Caco-2 (cell line): ENCODE measurements around the gene C4orf36. TPM values are rescaled to one million over a fixed set of nuclear protein-coding genes. Genes with fewer than 3 reads are reported as not detected.

Experiments used
- BruUV-seq: library from RNA; stranded (reverse); fragments of 400-500 nt; replicated peaks from 2 replicates; lab custom pipeline; 2021; lab: Mats Ljungman, UMichigan
- CTCF ChIA-PET: fragments of 300-600 bp; sonication (Branson Sonifier 250); formaldehyde crosslinking; loops from one replicate; lab custom pipeline; 2022; ENCODE audit warnings: antibody characterized with exemption; lab: Charles Lee
- POLR2A ChIA-PET: fragments of 300-600 bp; sonication (Branson Sonifier 250); formaldehyde crosslinking; loops from one replicate; lab custom pipeline; 2022; ENCODE audit warnings: antibody characterized with exemption; lab: Charles Lee
- DNase-seq, 2 experiments: peaks; one replicate each; pipeline versions ENCODE4 v3.0.0 to v3.0.0-alpha.2; 2020 to 2022
- H3K27me3 ChIP-seq: replicated peaks from 2 replicates; pipeline ENCODE4 v1.6.0; 2011; ENCODE audit warnings: low read length; ENCODE audit not compliant: control insufficient read depth, insufficient read depth
- H3K36me3 ChIP-seq: 2 replicates; pipeline ENCODE4 v1.5.1; 2011; ENCODE audit warnings: low read length; ENCODE audit not compliant: control insufficient read depth, insufficient read depth
- H3K4me1 ChIP-seq: fragments of 250-450 bp; sonication (Bioruptor Pico); 2 replicates; pipeline ENCODE4 v1.5.1; 2020; ENCODE audit warnings: mild to moderate bottlenecking
- H3K4me3 ChIP-seq: 2 replicates; pipeline ENCODE4 v1.5.1; 2011; ENCODE audit warnings: low read depth, mild to moderate bottlenecking, control low read depth, low read length
- H3K9me3 ChIP-seq: fragments of 250-450 bp; sonication (Bioruptor Pico); 2 replicates; pipeline ENCODE4 v1.5.1; 2020; ENCODE audit warnings: mild to moderate bottlenecking, moderate library complexity
- H3K27ac Mint-ChIP-seq: one replicate; pipeline ENCODE4 v1.8.0; 2022; ENCODE audit warnings: mixed read lengths; ENCODE audit not compliant: unreplicated experiment
- H3K27me3 Mint-ChIP-seq: one replicate; pipeline ENCODE4 v1.8.0; 2022; ENCODE audit warnings: mixed read lengths; ENCODE audit not compliant: insufficient read depth, unreplicated experiment
- H3K36me3 Mint-ChIP-seq: one replicate; pipeline ENCODE4 v1.8.0; 2022; ENCODE audit warnings: mild to moderate bottlenecking, mixed read lengths; ENCODE audit not compliant: insufficient read depth, unreplicated experiment
- H3K4me1 Mint-ChIP-seq: one replicate; pipeline ENCODE4 v1.8.0; 2022; ENCODE audit warnings: low read depth, mixed read lengths; ENCODE audit not compliant: unreplicated experiment
- H3K4me3 Mint-ChIP-seq: one replicate; pipeline ENCODE4 v1.8.0; 2022; ENCODE audit warnings: mild to moderate bottlenecking, moderate library complexity, mixed read lengths; ENCODE audit not compliant: unreplicated experiment
- H3K9me3 Mint-ChIP-seq: one replicate; pipeline ENCODE4 v1.8.0; 2022; ENCODE audit warnings: mixed read lengths; ENCODE audit not compliant: unreplicated experiment
- intact Hi-C: fragments of 100-400 bp; cut with micrococcal nuclease; formaldehyde crosslinking; loops from one replicate; pipeline ENCODE4 v1.10.0; 2022; ENCODE audit not compliant: unreplicated experiment
- total RNA-seq: library from RNA; stranded (reverse); gene quantifications from 2 replicates; pipeline ENCODE4 v1.2.3, GENCODE V29; 2022
- TF ChIP-seq, protein P1 (sequence below), 2 experiments: fragments of 200-600 bp in 1 of 2; IDR thresholded peaks; 1 replicate in 1 of 2; 2 replicates in 1 of 2; pipeline versions ENCODE4 v1.5.1 to v1.8.0; 2011 to 2022; ENCODE audit warnings: antibody characterized with exemption in 1 of 2, control low read depth in 1 of 2, inconsistent platforms in 1 of 2, low read depth in 1 of 2, low read length in 1 of 2, mild to moderate bottlenecking in 1 of 2, moderate library complexity in 1 of 2; ENCODE audit not compliant: insufficient read depth in 1 of 2, severe bottlenecking in 1 of 2, unreplicated experiment in 1 of 2

C4orf36 gene
- total RNA-seq, 1 experiment from 2014 or later, result 2.2 TPM

DNA sequence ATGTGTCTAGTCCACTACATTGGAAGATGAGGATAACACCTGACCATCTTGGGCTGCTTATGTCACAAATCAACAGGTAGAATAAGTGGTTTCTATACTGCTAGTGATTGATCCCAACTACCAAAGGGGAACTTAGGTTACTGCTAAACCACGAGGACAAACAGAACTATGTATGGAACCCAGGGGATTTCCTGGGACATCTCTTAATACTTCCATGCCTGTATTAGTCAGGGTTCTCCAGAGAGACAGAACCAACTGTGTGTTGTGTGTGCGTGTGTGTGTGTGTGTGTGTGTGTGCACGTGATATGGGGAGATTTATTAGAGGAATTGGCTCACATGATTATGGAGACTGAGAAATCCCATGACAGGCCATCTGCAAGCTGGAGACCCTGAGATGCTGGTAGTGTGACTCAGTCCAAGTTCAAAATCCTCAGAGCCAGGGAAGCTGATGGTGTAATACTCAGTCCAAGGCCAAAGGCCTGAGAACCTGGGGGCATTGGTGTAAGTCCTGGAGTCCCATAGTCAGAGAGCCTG is 26.4 kb upstream of the C4orf36 start:
- no peak overlapping the region for H3K4me3 Mint-ChIP-seq
- ChIA-PET POLR2A (no interaction called here), CTCF (no interaction called here)
- no TSS peak for BruUV-seq
- no peaks in the 10 kb centered on the region for H3K4me1 Mint-ChIP-seq
- TF ChIP-seq, protein P1, sequence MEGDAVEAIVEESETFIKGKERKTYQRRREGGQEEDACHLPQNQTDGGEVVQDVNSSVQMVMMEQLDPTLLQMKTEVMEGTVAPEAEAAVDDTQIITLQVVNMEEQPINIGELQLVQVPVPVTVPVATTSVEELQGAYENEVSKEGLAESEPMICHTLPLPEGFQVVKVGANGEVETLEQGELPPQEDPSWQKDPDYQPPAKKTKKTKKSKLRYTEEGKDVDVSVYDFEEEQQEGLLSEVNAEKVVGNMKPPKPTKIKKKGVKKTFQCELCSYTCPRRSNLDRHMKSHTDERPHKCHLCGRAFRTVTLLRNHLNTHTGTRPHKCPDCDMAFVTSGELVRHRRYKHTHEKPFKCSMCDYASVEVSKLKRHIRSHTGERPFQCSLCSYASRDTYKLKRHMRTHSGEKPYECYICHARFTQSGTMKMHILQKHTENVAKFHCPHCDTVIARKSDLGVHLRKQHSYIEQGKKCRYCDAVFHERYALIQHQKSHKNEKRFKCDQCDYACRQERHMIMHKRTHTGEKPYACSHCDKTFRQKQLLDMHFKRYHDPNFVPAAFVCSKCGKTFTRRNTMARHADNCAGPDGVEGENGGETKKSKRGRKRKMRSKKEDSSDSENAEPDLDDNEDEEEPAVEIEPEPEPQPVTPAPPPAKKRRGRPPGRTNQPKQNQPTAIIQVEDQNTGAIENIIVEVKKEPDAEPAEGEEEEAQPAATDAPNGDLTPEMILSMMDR (IDR thresholded peaks at IDR 0.05; ENCODE audit: insufficient read depth in 1 of 2, low read depth in 1 of 2, low read length in 1 of 2, severe bottlenecking in 1 of 2, unreplicated experiment in 1 of 2), result no peak
- peaks cover 5% of the 10 kb centered on the region; the same call in 1 of the 2 replicates for H3K4me1 ChIP-seq
- H3K36me3 Mint-ChIP-seq, result no peaks in the 10 kb centered on the region
- no peak overlapping the region for H3K27ac Mint-ChIP-seq
- H3K36me3 ChIP-seq, result no peaks in the 10 kb centered on the region
- H3K9me3 ChIP-seq, result no peaks in the 10 kb centered on the region
- H3K4me3 ChIP-seq, result no peak overlapping the region
- H3K27me3 ChIP-seq, result no peaks in the 10 kb centered on the region
- no peaks in the 10 kb centered on the region for H3K9me3 Mint-ChIP-seq
- no peak for DNase-seq
- intact Hi-C loops, result no loop called here
- no peaks in the 10 kb centered on the region for H3K27me3 Mint-ChIP-seq

DNA sequence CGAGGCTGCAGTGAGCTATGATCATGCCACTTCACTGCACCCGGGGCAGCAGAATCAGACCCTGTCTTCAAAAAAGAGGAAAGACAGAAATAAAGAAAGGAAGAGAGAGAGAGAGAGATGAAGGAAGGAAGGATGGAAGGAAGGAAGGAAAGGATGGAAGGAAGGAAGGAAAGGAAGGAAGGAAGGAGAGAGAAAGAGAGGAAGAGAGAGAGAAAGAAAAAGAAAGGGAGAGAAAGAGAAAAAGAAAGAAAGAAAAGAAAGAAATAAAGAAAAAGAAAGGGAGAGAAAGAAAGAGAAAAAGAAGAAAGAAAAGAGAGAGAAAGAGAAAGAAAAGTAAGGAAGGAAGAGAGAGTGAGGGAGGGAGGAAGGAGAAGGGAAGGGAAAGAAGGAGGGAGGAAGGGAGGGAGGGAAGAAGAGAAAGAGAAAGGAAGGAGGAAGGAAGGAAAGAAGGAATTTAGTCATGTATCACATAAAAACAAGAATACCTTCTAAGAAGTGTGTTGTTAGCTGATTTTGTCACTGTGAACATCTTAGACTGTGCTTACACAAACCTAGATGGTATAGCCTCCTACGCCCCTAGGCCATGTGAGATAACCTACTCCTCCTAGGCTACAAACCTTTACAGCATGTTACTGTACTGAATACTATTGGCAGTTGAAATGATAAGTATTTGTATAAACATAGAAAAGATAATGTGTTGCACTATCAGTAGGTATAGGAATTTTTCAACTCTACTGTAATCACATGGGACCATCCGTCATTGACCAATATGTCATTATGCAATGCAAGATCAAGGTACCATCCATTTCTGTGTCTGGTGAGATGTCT is 25.2 kb upstream of the C4orf36 start:
- POLR2A ChIA-PET, result no interaction called here
- H3K27ac Mint-ChIP-seq, result no peak overlapping the region

DNA sequence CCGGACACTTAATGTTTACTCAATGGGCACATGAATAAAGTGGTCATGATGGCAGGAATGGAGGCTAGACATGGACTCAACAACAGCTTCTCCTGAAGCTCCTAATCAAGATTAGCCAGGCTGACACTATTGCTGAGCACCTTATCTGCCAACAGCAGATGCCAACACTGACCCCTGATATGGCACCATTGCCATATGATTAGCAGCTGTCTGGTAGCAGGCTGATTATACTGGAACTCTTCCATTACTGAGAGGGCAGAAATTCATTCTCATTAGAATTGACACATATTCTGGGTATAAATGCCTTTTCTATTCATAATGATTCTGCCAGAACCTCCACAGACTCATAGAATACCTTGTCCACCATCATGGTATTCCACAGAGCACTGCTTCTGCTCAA is 24.2 kb upstream of the C4orf36 start:
- ChIA-PET CTCF (no interaction called here), POLR2A (no interaction called here)
- intact Hi-C loops, result no loop called here
- no peaks in the 10 kb centered on the region for H3K36me3 ChIP-seq
- H3K27me3 Mint-ChIP-seq, result no peaks in the 10 kb centered on the region
- H3K4me3 ChIP-seq, result no peak overlapping the region
- no peaks in the 10 kb centered on the region for H3K9me3 ChIP-seq
- peaks cover 5% of the 10 kb centered on the region; the same call in 1 of the 2 replicates for H3K4me1 ChIP-seq
- H3K9me3 Mint-ChIP-seq, result no peaks in the 10 kb centered on the region
- H3K36me3 Mint-ChIP-seq, result no peaks in the 10 kb centered on the region
- no TSS peak for BruUV-seq
- no peak for DNase-seq
- H3K4me3 Mint-ChIP-seq, result no peak overlapping the region
- no peaks in the 10 kb centered on the region for H3K27me3 ChIP-seq
- H3K27ac Mint-ChIP-seq, result no peak overlapping the region
- TF ChIP-seq, protein P1 (IDR thresholded peaks at IDR 0.05; ENCODE audit: insufficient read depth in 1 of 2, low read depth in 1 of 2, low read length in 1 of 2, severe bottlenecking in 1 of 2, unreplicated experiment in 1 of 2), result no peak
- no peaks in the 10 kb centered on the region for H3K4me1 Mint-ChIP-seq

More for the DNA sequence above, 25.2 kb upstream of the C4orf36 start:
- no peaks in the 10 kb centered on the region for H3K27me3 Mint-ChIP-seq
- H3K4me1 ChIP-seq, result peaks cover 5% of the 10 kb centered on the region; the same call in 1 of the 2 replicates
- TF ChIP-seq, protein P1 (IDR thresholded peaks at IDR 0.05; ENCODE audit: insufficient read depth in 1 of 2, low read depth in 1 of 2, low read length in 1 of 2, severe bottlenecking in 1 of 2, unreplicated experiment in 1 of 2), result no peak
- no peaks in the 10 kb centered on the region for H3K9me3 Mint-ChIP-seq
- intact Hi-C loops, result no loop called here
- no peaks in the 10 kb centered on the region for H3K4me1 Mint-ChIP-seq
- H3K36me3 Mint-ChIP-seq, result no peaks in the 10 kb centered on the region
- no peaks in the 10 kb centered on the region for H3K9me3 ChIP-seq
- H3K4me3 ChIP-seq, result no peak overlapping the region
- H3K4me3 Mint-ChIP-seq, result no peak overlapping the region
- CTCF ChIA-PET, result no interaction called here
- H3K36me3 ChIP-seq, result no peaks in the 10 kb centered on the region
- peak in 1 of 2 experiments; percentile 52 for DNase-seq
- no TSS peak for BruUV-seq
- H3K27me3 ChIP-seq, result no peaks in the 10 kb centered on the region
